Effector memory CD8-positive, alpha-beta T cell (primary cell): Measurements from ENCODE around the gene CYYR1.

ENCODE experiments used
- ATAC-seq: fragments of 150-1000 bp; cut with Tn5 transposase; replicated peaks from 2 replicates; pipeline ENCODE4 v1.10.0; 2021; ENCODE audit warnings: mild to moderate bottlenecking, moderate library complexity
- DNase-seq, 3 experiments: peaks; one replicate each; pipeline ENCODE4 v3.0.0; 2021
- H3K27ac Mint-ChIP-seq, 2 donors: one replicate each; pipeline ENCODE4 v1.8.0; 2022; ENCODE audit warnings: mild to moderate bottlenecking in 2 of 2, mixed read lengths in 2 of 2, moderate library complexity in 2 of 2
- H3K27me3 Mint-ChIP-seq, 2 donors: one replicate each; pipeline ENCODE4 v1.8.0; 2022; ENCODE audit warnings: mixed read lengths in 2 of 2
- H3K36me3 Mint-ChIP-seq: one replicate; pipeline ENCODE4 v1.8.0; 2022; ENCODE audit warnings: mild to moderate bottlenecking, moderate library complexity, mixed read lengths; ENCODE audit not compliant: insufficient read depth
- H3K4me1 Mint-ChIP-seq, 2 donors: one replicate each; pipeline ENCODE4 v1.8.0; 2022; ENCODE audit warnings: low read depth in 2 of 2, mixed read lengths in 2 of 2
- H3K4me3 Mint-ChIP-seq, 2 donors: one replicate each; pipeline ENCODE4 v1.8.0; 2022; ENCODE audit warnings: mild to moderate bottlenecking in 2 of 2, mixed read lengths in 2 of 2, moderate library complexity in 2 of 2
- H3K9me3 Mint-ChIP-seq, 2 donors: one replicate each; pipeline ENCODE4 v1.8.0; 2022; ENCODE audit warnings: mixed read lengths in 2 of 2
- total RNA-seq, 9 experiments: gene quantifications; one replicate each; lab custom pipeline; 2026; lab: John Stamatoyannopoulos, UW

The CYYR1 gene
- 0 reads per million in 9 experiments for total RNA-seq

DNA sequence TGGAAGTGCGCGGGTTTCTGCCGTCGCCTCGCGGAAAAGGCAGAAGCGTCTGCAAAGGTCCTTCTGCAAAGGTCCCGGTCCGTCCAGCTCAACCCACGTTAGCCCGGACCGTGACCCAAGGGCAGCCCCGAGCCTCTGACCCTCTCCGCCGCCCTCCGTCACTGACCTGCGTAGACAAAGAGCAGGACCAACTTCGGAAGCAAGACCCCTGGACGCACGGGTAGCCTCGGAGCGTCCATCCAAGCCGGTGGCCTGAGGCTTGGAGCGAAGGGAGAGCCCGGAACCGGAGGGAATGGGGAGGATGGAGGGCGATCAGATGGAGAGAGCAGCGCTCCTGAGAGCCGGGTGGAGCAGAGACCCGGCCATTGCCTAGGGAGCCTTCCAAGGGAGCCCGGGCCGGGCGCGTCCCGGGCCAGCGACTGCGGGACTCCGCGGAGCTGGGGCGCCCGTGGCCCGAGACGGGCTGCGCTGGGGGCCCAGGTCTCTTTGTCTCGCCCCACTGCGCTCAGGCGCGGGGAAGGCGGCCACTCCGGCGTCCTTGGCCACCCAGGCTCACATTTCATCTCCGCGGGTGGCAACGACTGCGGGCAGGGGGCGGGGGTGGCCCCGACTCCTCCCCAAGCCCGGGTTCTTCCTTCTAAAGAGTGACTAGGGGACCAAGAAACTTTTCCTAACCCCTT lies at the start of gene CYYR1:
TSS of gene CYYR1 (minus strand) at position 585 of the 680 bp plus-strand sequence. CDS start at position 239, 346 bp downstream.
- DNase-seq = no peak
- Mint-ChIP-seq H3K4me3 (no peak within 1 kb of the TSS), H3K27ac (no peak within 1 kb of the TSS), H3K27me3 (peaks cover 0 to 7% of the 10 kb centered on the region in 2 donors), H3K36me3 (no peaks in the 10 kb centered on the region), H3K9me3 (peaks cover 10 to 15% of the 10 kb centered on the region in 2 donors), H3K4me1 (no peaks in the 10 kb centered on the region)
- no peak for ATAC-seq

GRCh38 chr21:26617176-26617575 lies 44.1 kb upstream of the CYYR1 start:
- no peak for DNase-seq
- Mint-ChIP-seq H3K9me3 (peaks cover 8 to 10% of the 10 kb centered on the region in 2 donors), H3K4me3 (no peak overlapping the region), H3K36me3 (no peaks in the 10 kb centered on the region), H3K27me3 (no peaks in the 10 kb centered on the region), H3K27ac (no peak overlapping the region), H3K4me1 (no peaks in the 10 kb centered on the region)
- ATAC-seq = no peak

DNA sequence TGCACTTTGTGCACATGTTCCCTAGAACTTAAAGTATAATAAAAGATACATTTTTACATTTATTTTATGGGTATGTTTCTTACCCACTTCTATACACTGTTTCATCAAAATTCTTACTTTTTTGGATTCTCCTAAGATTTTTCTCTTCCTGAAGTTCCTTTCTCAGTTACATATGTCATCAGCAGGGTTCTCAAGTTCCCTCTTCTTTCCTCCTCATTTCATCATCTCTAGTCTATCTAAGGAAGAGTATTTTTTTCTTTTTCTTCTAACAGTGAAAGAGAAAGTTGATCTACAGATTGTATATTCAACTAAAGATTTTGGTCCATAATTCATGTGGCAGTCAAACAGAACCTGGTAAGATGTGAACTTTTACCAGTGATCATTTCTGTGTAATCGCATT lies 41.2 kb upstream of the CYYR1 start:
- Mint-ChIP-seq H3K9me3 (peaks cover 7 to 10% of the 10 kb centered on the region in 2 donors), H3K4me1 (no peaks in the 10 kb centered on the region), H3K4me3 (no peak overlapping the region), H3K27ac (no peak overlapping the region), H3K27me3 (no peaks in the 10 kb centered on the region), H3K36me3 (no peaks in the 10 kb centered on the region)
- ATAC-seq = no peak
- DNase-seq = no peak

DNA sequence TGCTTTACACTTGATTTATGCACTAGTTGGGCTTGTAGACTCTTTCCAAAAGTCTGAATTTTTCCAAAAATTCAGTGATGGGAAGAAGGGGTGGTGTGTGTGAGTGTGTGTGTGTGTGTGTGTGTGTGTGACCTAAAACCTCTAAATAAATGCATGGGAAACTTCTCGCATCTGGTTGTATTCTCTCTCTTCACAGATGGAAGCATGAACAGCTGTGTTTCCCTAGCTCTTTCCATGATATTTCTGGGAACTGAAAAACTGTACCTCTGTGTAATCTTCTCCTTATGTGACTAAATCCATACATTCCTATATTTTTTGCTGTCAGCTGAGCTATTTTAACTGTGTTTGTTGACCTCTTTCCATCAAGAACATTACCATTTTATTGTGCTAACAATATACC lies 26.2 kb upstream of the CYYR1 start:
- no peak overlapping the region for H3K27ac Mint-ChIP-seq
- no peaks in the 10 kb centered on the region for H3K36me3 Mint-ChIP-seq
- no peak overlapping the region for H3K4me3 Mint-ChIP-seq

DNA sequence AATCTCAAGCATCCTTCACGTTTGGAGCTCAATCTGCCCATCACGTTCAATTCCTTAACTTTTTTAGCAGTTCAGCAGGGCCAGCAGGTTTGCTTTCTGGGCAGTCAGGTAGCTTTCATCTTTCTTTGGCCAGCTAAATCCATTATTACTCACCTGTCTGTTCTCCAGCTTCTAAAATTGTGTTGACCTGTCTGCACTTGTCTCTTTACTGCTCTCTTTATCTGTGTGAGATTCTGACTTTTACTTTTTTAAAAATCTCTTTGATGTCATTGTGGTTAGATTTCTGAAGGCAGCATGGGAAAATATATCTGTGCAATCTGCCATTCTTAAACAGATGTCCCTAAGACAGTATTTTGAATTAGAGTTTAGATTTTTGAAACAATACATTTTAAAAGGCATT lies 24.9 kb upstream of the CYYR1 start:
- no peak for ATAC-seq
- Mint-ChIP-seq H3K36me3 (no peaks in the 10 kb centered on the region), H3K9me3 (peaks cover 0 to 9% of the 10 kb centered on the region in 2 donors), H3K4me3 (no peak overlapping the region), H3K4me1 (no peaks in the 10 kb centered on the region), H3K27me3 (no peaks in the 10 kb centered on the region), H3K27ac (no peak overlapping the region)
- no peak for DNase-seq

More for the DNA sequence above, 26.2 kb upstream of the CYYR1 start:
- no peaks in the 10 kb centered on the region for H3K27me3 Mint-ChIP-seq
- H3K4me1 Mint-ChIP-seq = no peaks in the 10 kb centered on the region
- H3K9me3 Mint-ChIP-seq = peaks cover 0 to 11% of the 10 kb centered on the region in 2 donors
- ATAC-seq (no peak), DNase-seq (no peak)

DNA sequence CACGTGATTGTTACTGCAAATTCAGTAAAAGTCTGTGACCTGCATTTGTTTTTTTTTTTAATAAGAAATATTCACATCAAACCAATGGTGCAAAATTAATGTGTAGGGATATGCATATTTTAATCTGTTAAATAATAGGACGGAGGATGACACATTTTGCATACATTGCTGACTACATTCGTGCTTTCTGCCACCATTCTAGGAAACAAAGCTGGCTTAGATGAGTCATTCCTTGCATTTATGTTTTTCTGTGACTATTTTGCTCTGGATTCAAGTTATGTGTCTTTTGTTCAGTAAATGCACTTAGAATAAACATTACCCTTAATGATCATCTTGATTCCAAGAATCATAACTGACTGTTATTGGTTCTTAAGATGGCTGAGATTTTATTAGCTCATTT lies 23.9 kb upstream of the CYYR1 start:
- H3K4me3 Mint-ChIP-seq = no peak overlapping the region
- DNase-seq (no peak), ATAC-seq (no peak)
- H3K27me3 Mint-ChIP-seq = no peaks in the 10 kb centered on the region
- H3K4me1 Mint-ChIP-seq = no peaks in the 10 kb centered on the region
- no peaks in the 10 kb centered on the region for H3K36me3 Mint-ChIP-seq
- H3K27ac Mint-ChIP-seq = no peak overlapping the region
- H3K9me3 Mint-ChIP-seq = peaks cover 0 to 6% of the 10 kb centered on the region in 2 donors

GRCh38 chr21:26595971-26596370 lies 22.9 kb upstream of the CYYR1 start:
- H3K27ac Mint-ChIP-seq = no peak overlapping the region
- H3K9me3 Mint-ChIP-seq = peaks cover 0 to 6% of the 10 kb centered on the region in 2 donors
- no peak for DNase-seq
- no peaks in the 10 kb centered on the region for H3K36me3 Mint-ChIP-seq
- ATAC-seq = no peak
- no peaks in the 10 kb centered on the region for H3K4me1 Mint-ChIP-seq
- H3K27me3 Mint-ChIP-seq = no peaks in the 10 kb centered on the region
- H3K4me3 Mint-ChIP-seq = no peak overlapping the region

GRCh38 chr21:26593800-26594199 lies 20.7 kb upstream of the CYYR1 start:
- no peaks in the 10 kb centered on the region for H3K27me3 Mint-ChIP-seq
- no peaks in the 10 kb centered on the region for H3K4me1 Mint-ChIP-seq

DNA sequence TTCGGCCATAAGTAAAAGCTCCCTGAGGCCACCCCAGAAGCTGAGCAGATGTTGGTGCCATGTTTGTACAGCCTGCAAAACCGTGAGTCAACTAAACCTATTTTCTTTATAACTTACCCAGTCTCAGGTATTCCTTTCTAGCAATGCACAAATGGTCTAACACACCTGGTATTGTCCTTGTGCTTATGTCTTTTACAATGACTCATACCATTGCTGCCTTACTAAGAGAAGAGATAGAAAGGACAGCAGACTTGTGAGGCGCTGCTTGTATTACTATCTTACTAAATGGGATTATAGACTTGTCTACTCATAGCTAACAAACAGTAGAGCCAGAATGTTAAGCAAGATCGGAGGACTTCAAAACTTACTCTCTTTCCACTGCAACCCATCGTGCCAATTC lies 18.5 kb upstream of the CYYR1 start:
- peaks cover 0 to 6% of the 10 kb centered on the region in 2 donors for H3K9me3 Mint-ChIP-seq
- H3K4me3 Mint-ChIP-seq = no peak overlapping the region
- H3K27ac Mint-ChIP-seq = no peak overlapping the region

More at GRCh38 chr21:26593800-26594199, 20.7 kb upstream of the CYYR1 start:
- DNase-seq (no peak), ATAC-seq (no peak)
- Mint-ChIP-seq H3K9me3 (peaks cover 0 to 3% of the 10 kb centered on the region in 2 donors), H3K36me3 (no peaks in the 10 kb centered on the region), H3K27ac (no peak overlapping the region), H3K4me3 (no peak overlapping the region)

DNA sequence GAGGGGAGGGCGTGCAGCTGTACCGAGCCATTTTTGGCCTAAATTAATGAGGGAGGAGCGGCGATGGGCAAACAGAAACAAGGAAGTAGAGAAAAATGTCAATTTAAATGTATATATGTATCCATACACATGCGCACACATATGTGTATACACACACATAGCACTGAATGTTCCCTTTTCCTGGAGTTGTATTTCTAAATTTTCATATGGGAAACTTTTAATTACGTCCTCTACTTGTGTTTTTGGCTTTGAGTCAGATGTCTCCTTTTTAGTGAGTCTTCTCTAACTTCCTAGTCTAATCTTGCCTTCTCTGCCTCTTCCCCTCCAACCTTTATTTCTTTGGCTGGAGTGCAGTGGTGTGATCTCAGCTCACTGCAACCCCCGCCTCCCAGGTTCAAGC lies 15.4 kb upstream of the CYYR1 start:
- ATAC-seq (no peak), DNase-seq (no peak)
- Mint-ChIP-seq H3K36me3 (no peaks in the 10 kb centered on the region), H3K9me3 (peaks cover 0 to 6% of the 10 kb centered on the region in 2 donors), H3K4me1 (no peaks in the 10 kb centered on the region), H3K27me3 (no peaks in the 10 kb centered on the region), H3K4me3 (no peak overlapping the region), H3K27ac (no peak overlapping the region)

More for the DNA sequence above, 18.5 kb upstream of the CYYR1 start:
- no peaks in the 10 kb centered on the region for H3K4me1 Mint-ChIP-seq
- H3K27me3 Mint-ChIP-seq = no peaks in the 10 kb centered on the region
- ATAC-seq = no peak
- no peak for DNase-seq
- no peaks in the 10 kb centered on the region for H3K36me3 Mint-ChIP-seq

- H3K4me3 Mint-ChIP-seq = no peak overlapping the region
- peaks cover 0 to 8% of the 10 kb centered on the region in 2 donors for H3K9me3 Mint-ChIP-seq
- no peaks in the 10 kb centered on the region for H3K27me3 Mint-ChIP-seq
- no peak overlapping the region for H3K27ac Mint-ChIP-seq
- no peaks in the 10 kb centered on the region for H3K36me3 Mint-ChIP-seq
- ATAC-seq (no peak), DNase-seq (no peak)
- H3K4me1 Mint-ChIP-seq = no peaks in the 10 kb centered on the region
Observed at GRCh38 chr21:26587736-26588201, 14.7 kb upstream of the CYYR1 start.

DNA sequence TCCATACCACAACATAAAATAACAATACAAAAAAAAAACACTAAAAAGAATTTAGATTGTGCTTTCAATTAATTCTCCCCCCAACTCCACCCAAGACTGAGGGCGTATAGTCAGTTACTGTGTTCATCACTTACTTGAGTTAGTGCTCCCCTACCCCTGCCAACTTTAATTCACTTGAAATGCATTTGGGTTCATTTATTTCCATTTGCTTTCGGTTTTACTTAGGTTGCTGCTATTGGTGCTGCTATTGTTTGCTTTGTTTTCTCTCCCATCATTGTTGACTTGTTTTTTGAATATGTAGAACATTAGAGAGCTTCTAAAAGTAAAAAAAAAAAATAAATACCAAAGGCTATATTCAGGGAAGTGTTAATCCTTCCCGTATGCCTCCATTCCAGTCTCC lies 10.7 kb upstream of the CYYR1 start:
- ATAC-seq = no peak

DNA sequence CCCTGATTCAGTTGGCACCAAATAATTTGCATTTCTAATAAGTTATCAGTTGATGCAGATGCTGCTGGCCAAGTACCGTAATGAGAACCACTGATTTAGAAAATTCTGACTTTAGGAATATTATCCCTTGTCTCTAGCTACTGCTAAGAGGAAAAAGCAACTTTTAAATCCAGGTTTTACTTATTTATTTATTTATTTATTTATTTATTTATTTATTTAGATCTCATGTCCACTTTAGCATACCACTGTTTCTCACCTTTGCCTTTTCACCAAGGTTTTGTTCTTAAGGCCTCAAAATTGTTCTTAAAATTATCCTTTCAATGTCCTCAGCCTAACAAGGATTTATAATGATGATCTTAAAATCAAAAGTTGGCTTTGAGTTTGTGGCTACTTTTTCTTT lies 8.7 kb upstream of the CYYR1 start:
- ATAC-seq = no peak

More for the DNA sequence above, 10.7 kb upstream of the CYYR1 start:
- Mint-ChIP-seq H3K4me3 (no peak overlapping the region), H3K27me3 (no peaks in the 10 kb centered on the region), H3K36me3 (no peaks in the 10 kb centered on the region), H3K4me1 (no peaks in the 10 kb centered on the region), H3K27ac (no peak overlapping the region), H3K9me3 (peaks cover 8 to 12% of the 10 kb centered on the region in 2 donors)
- DNase-seq = no peak

GRCh38 chr21:26572076-26572701 lies 897 bp downstream of the CYYR1 start:
- Mint-ChIP-seq H3K36me3 (no peaks in the 10 kb centered on the region), H3K27ac (no peak overlapping the region), H3K4me3 (no peak overlapping the region), H3K4me1 (no peaks in the 10 kb centered on the region), H3K9me3 (peaks cover 10 to 15% of the 10 kb centered on the region in 2 donors), H3K27me3 (peaks cover 0 to 7% of the 10 kb centered on the region in 2 donors)
- DNase-seq = no peak
- ATAC-seq = no peak

More for the DNA sequence above, 8.7 kb upstream of the CYYR1 start:
- no peaks in the 10 kb centered on the region for H3K36me3 Mint-ChIP-seq
- no peak for DNase-seq
- no peak overlapping the region for H3K4me3 Mint-ChIP-seq
- H3K27ac Mint-ChIP-seq = no peak overlapping the region
- H3K9me3 Mint-ChIP-seq = peaks cover 8 to 9% of the 10 kb centered on the region in 2 donors
- H3K27me3 Mint-ChIP-seq = no peaks in the 10 kb centered on the region
- no peaks in the 10 kb centered on the region for H3K4me1 Mint-ChIP-seq
